GM18499 (cell line): ENCODE data around the gene TRIM56.
"Not testable (repeated sequence)": the region's sequence is repeated elsewhere in the genome, so short reads cannot be mapped to it uniquely, and the experiment has no call there.

Experiments
- ATAC-seq: cut with Tn5 transposase; IDR thresholded peaks from one replicate; pipeline ENCODE4 v1.9.1; 2021; ENCODE audit warnings: moderate number of reproducible peaks; ENCODE audit not compliant: insufficient read depth, unreplicated experiment

The TRIM56 gene

DNA sequence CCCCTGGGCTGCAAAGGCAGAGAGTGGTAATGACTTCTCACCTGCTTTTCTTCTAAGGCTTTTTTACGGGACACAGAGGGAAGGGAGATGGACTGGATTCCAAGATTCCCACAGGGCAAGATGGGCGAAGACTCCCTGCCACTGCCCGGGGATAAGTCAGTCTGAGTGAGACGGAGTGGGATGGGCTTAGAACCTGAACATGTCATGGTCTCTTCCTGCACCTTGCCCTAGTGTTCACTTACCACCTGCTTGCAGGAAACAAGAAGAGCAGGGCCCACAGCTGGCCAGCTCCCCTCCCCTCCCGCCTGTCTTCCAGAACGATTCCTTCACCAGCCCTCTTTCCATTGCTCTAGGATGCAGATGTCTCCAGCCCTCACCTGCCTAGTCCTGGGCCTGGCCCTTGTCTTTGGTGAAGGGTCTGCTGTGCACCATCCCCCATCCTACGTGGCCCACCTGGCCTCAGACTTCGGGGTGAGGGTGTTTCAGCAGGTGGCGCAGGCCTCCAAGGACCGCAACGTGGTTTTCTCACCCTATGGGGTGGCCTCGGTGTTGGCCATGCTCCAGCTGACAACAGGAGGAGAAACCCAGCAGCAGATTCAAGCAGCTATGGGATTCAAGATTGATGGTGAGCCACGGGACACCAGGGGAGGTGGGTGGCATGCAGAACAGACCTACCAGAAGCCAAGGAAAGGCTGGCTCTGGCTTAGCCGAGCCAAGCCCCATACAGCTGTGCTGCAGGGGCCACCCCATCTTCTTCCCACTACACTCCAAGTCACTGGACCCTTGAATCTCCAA lies 43.0 kb downstream of the TRIM56 start:
- no peak for ATAC-seq

DNA sequence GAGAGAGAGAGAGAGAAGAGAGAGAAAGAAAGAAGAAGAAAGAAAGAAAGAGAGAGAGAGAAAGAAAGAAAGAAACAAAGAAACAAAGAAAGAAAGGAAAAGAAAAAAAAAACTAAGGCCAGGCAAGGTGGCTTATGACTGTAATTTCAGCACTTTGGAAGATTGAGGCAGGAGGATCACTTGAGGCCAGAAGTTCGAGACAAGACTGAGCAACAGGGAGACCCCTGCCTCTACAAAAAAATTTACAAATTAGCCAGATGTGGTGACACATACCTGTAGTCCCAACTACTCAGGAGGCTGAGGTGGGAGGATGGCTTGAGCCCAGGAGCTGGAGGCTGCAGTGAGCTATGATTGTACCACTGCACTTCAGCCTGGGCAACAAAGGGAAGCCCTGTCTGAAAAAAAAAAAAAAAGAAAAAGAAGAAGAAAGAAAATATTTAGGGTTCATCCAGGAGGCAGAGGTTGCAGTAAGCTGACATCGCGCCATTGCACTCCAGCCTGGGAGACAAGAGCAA lies 44.4 kb downstream of the TRIM56 start:
- ATAC-seq, result no peak

DNA sequence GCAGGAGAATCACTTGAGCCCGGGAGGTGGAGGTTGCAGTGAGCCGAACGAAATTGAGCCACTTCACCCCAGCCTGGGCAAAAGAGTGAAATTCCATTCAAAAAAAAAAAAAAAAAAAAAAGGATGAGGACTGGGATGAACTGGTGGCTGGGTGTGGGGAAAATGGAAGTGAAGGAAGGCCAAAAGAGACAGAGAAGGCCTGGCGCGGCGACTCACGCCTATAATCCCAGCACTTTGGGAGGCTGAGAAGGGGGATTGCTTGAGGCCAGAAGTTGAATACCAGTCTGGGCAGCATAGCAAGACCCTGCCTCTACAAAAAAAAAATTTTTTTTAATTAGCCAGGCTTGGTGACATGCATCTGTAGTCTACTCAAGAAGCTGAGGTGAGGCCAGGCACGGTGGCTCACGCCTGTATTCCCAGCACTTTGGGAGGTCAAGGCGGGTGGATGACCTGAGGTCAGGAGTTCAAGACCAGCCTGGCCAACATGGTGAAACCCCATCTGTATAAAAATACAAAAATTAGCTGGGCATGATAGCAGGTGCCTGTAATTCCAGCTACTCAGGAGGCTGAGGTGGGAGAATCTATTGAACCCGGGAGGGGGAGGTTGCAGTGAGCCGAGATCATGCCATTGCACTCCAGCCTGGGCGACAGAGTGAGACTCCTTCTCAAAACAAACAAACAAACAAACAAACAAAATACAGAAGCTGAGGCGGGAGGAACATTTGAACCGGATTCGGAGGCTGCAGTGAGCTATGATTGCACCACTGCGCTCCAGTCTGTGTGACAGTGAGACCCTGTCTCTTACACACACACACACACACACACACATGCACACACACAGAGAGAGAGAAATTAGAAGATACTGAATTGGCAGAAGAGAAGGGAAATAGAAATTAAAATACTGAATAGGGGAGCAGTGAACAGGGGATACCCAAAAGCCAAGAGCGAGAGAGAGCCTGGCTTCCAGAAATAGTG lies 47.6 kb downstream of the TRIM56 start:
- ATAC-seq, result not testable (repeated sequence)

DNA sequence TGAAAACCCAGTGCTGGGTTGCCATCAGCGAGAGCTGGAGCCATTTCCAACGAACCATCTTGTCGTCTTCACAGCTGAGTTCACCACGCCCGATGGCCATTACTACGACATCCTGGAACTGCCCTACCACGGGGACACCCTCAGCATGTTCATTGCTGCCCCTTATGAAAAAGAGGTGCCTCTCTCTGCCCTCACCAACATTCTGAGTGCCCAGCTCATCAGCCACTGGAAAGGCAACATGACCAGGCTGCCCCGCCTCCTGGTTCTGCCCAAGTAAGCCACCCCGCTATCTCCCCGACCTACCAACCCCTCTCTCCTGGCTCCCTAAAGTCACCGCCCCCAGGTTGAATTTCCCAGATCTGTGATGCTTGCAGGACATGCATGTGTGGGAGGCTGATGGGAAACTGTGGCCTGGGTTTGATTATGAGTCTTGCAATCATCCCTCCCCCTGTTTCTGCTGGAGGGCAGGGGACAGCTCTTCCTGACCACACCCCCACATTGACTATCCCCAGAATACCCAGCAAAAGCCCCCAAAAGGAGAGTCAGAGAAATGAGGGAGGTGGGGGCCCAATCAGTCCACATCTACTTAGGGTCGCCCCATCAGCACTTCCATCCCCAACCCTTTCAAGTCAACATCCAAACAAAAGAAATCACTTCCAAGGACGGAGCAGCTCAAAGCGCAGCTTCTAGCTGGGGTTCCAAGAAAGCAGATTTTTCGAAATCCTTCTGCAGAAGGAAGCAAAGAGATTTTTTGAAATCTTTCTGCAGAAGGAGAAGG lies 48.5 kb downstream of the TRIM56 start:
- ATAC-seq, result no peak

DNA sequence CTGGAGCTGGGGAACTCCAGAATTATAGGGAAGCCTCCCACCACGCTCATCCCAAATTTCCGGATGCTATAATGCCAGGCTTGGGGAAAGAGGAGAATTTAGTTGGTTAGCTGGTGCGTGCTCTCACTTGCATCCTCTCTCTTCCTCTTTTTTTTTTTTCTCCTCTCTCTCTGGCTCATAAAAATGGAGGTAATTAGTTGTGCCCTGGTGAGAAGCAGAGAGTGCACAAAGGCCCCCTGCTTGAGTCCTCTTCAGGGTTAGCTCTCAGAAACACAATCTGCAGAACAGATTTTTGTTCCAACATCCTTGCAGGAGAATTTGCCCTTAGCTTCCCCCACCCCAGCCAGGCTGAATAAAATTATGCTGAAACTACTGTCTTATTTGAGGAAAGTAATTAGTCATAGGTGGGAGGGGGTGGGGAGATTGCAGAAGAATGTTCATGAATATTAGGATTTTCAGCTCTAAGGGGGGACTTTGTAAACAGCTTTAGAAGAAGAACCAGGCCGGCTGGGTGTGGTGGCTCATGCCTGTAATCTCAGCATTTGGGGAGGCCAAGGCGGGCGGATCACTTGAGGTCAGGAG lies 49.2 kb downstream of the TRIM56 start:
- no peak for ATAC-seq

DNA sequence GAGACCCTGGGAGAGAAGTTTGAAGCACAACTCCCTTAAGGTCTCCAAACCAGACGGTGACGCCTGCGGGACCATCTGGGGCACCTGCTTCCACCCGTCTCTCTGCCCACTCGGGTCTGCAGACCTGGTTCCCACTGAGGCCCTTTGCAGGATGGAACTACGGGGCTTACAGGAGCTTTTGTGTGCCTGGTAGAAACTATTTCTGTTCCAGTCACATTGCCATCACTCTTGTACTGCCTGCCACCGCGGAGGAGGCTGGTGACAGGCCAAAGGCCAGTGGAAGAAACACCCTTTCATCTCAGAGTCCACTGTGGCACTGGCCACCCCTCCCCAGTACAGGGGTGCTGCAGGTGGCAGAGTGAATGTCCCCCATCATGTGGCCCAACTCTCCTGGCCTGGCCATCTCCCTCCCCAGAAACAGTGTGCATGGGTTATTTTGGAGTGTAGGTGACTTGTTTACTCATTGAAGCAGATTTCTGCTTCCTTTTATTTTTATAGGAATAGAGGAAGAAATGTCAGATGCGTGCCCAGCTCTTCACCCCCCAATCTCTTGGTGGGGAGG lies 52.5 kb downstream of the TRIM56 start:
- ATAC-seq, result no peak

DNA sequence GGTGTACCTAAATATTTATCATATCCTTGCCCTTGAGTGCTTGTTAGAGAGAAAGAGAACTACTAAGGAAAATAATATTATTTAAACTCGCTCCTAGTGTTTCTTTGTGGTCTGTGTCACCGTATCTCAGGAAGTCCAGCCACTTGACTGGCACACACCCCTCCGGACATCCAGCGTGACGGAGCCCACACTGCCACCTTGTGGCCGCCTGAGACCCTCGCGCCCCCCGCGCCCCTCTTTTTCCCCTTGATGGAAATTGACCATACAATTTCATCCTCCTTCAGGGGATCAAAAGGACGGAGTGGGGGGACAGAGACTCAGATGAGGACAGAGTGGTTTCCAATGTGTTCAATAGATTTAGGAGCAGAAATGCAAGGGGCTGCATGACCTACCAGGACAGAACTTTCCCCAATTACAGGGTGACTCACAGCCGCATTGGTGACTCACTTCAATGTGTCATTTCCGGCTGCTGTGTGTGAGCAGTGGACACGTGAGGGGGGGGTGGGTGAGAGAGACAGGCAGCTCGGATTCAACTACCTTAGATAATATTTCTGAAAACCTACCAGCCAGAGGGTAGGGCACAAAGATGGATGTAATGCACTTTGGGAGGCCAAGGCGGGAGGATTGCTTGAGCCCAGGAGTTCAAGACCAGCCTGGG lies 53.1 kb downstream of the TRIM56 start:
- ATAC-seq, result no peak

DNA sequence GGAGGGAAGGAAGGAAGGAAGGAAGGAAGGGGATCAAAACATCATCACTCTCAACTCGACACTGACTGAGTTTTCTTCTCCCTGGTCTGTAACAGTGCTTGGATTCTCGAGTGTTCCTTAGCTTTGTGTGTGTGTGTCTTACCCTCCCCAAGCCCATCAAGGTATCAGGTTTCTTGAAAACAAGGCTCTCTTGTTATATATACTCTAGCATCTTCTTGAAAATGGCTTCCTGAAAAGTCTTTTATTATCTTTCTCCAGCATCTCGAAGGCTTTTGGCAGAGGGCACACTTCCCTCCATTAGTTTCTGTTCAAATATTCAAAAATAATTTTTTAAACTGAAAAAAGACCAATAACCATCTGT lies 55.0 kb downstream of the TRIM56 start:
- no peak for ATAC-seq

DNA sequence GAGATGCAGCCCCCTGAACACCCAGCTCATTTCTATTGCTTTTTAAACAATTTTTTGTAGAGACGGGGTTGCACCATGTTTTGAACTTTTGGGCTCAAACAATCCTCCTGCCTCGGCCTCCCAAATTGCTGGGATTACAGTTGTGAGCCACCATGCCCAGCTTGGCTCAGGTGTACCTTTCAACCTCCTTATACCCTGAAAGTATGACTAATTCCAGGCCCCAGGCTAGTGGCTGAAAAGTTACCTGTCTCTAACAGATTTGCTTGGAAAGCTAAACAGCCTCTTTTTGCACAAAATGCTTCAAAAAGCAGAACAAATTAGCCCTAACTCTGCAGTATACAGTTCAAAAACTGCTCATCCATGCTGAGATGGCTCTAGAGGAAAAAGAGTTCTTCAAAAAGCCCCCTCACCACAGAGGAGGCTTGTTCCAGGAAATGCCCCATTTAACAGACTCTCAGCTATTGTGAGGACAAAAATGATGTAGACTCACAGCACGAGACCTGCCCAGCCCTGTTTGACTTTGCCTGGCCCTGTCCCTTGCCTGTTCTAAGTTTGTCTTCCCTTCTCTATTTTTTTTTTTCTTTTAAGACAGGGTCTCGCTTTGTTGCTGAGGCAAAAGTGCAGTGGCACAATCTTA lies 55.6 kb downstream of the TRIM56 start:
- ATAC-seq, result no peak
